GM18502 (cell line): ENCODE measurements around the gene BICD1.

Experiments
- ATAC-seq: cut with Tn5 transposase; IDR thresholded peaks from one replicate; pipeline ENCODE4 v1.9.1; 2021; ENCODE audit warnings: mild to moderate bottlenecking; ENCODE audit not compliant: unreplicated experiment, poor library complexity

Gene BICD1

GRCh38 chr12:32139064-32139421 lies 32.4 kb downstream of the BICD1 start:
- peak; percentile 90 for ATAC-seq

GRCh38 chr12:32140877-32141276 lies 34.2 kb downstream of the BICD1 start:
- ATAC-seq = no peak

- ATAC-seq = no peak
Measured at GRCh38 chr12:32145096-32145495, 38.4 kb downstream of the BICD1 start.

- peak; percentile 91 for ATAC-seq
Measured at GRCh38 chr12:32146074-32146873, 39.6 kb downstream of the BICD1 start.

GRCh38 chr12:32148372-32148771 lies 41.7 kb downstream of the BICD1 start:
- no peak for ATAC-seq

GRCh38 chr12:32149489-32149888 lies 42.8 kb downstream of the BICD1 start:
- ATAC-seq = no peak

- no peak for ATAC-seq
Measured at GRCh38 chr12:32151086-32151485, 44.4 kb downstream of the BICD1 start.

- ATAC-seq = no peak
Measured at GRCh38 chr12:32151552-32151951, 44.9 kb downstream of the BICD1 start.

GRCh38 chr12:32155041-32155440 lies 48.4 kb downstream of the BICD1 start:
- no peak for ATAC-seq

GRCh38 chr12:32155961-32156529 lies 49.4 kb downstream of the BICD1 start:
- no peak for ATAC-seq

GRCh38 chr12:32158525-32158924 lies 51.9 kb downstream of the BICD1 start:
- no peak for ATAC-seq

GRCh38 chr12:32159381-32159780 lies 52.7 kb downstream of the BICD1 start:
- no peak for ATAC-seq

- ATAC-seq = no peak
Measured at GRCh38 chr12:32159925-32160324, 53.3 kb downstream of the BICD1 start.

GRCh38 chr12:32161058-32161457 lies 54.4 kb downstream of the BICD1 start:
- ATAC-seq = no peak

- no peak for ATAC-seq
Measured at GRCh38 chr12:32163596-32163995, 56.9 kb downstream of the BICD1 start.

- ATAC-seq = no peak
Measured at GRCh38 chr12:32166510-32166909, 59.9 kb downstream of the BICD1 start.

- no peak for ATAC-seq
Measured at GRCh38 chr12:32170437-32170998, 63.9 kb downstream of the BICD1 start.

- no peak for ATAC-seq
Measured at GRCh38 chr12:32171211-32171610, 64.6 kb downstream of the BICD1 start.

GRCh38 chr12:32176606-32177005 lies 70.0 kb downstream of the BICD1 start:
- ATAC-seq = no peak

- no peak for ATAC-seq
Measured at GRCh38 chr12:32178341-32179010, 71.8 kb downstream of the BICD1 start.

GRCh38 chr12:32179011-32179395 lies 72.4 kb downstream of the BICD1 start:
- ATAC-seq = no peak
